Measurements from ENCODE around the gene PLCL1. TPM values are rescaled to one million over a fixed set of nuclear protein-coding genes. Genes with fewer than 3 reads are reported as not detected.

The PLCL1 gene
- total RNA-seq, 1 experiment from 2014 or later: 0.07 TPM

DNA sequence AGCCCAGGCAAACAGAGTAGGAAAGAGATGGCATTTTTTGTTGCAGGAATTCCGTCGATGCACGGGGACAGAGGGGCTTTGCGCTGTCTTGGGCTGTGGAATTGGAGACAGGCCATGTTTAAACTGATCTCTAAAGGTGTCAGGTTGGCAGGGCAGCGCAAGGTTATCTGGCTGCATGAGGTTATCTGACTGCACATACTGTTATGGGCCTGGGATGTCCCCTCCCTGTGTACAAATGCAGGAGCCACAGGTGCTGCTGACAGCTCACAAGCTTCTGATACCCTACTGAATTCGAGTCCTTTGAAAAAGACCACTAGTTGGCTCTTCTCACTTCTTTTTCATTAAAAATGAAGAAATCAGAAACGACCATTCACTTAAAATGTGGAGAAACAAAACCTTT is 255.4 kb downstream of the PLCL1 start:
- Histone ChIP-seq H3K27ac (ENCODE audit: low read depth, low read length) (no peak overlapping the region), H3K4me3 (replicated peaks in 1 of 2; ENCODE audit: low read depth in 1 of 2, low read length in 2 of 2) (no peak overlapping the region), H3K4me2 (ENCODE audit: low read length) (no peak overlapping the region), H2AFZ (ENCODE audit: low read depth, low read length, poor library complexity, severe bottlenecking) (no peak overlapping the region), H4K20me1 (ENCODE audit: insufficient read depth) (no peaks in the 10 kb centered on the region; the same call in 1 of the 2 replicates), H3K9me3 (ENCODE audit: control insufficient read depth in 1 of 2, insufficient read depth in 1 of 2, low read depth in 1 of 2, low read length in 2 of 2) (no peaks in the 10 kb centered on the region), H3K36me3 (ENCODE audit: control insufficient read depth in 1 of 2, insufficient read depth in 2 of 2, low read length in 2 of 2) (no peaks in the 10 kb centered on the region), H3K9ac (ENCODE audit: low read length) (no peak overlapping the region), H3K4me1 (ENCODE audit: control insufficient read depth in 1 of 2, insufficient read depth in 2 of 2, low read length in 2 of 2) (no peaks in the 10 kb centered on the region), H3K9me2 (ENCODE audit: insufficient read depth) (no peaks in the 10 kb centered on the region), H3K27me3 (ENCODE audit: insufficient read depth, low read length) (peaks cover 37% of the 10 kb centered on the region; the same call in 1 of the 2 replicates), H3K79me2 (ENCODE audit: insufficient read depth, low read length) (no peaks in the 10 kb centered on the region)
- ATAC-seq (no peak), DNase-seq (ENCODE audit: low read depth, low spot score) (no peak)
- RAD21 ChIA-PET (ENCODE audit: low non-redundant PET in 1 of 2, low total read pairs in 2 of 2, uncharacterized antibody in 2 of 2, unreplicated experiment in 2 of 2): no interaction called here
- intact Hi-C loops (cut with micrococcal nuclease): no loop called here
- CTCF ChIA-PET: no interaction called here
- POLR2A ChIA-PET: no interaction called here
- no TSS peak for BruUV-seq (replicated peaks)
- TF ChIP-seq CBX3 (IDR thresholded peaks at IDR 0.05; ENCODE audit: low read depth) (no peak), SP1 (IDR thresholded peaks at IDR 0.05; ENCODE audit: low read depth) (no peak), EZH2 (IDR thresholded peaks at IDR 0.05) (no peak), ZFX (IDR thresholded peaks at IDR 0.05) (no peak), TCF7L2 (IDR thresholded peaks at IDR 0.05; ENCODE audit: borderline replicate concordance, extremely low read depth, insufficient read depth, insufficient read length) (no peak), SIN3A (IDR thresholded peaks at IDR 0.05; ENCODE audit: low read depth) (no peak), JUND (IDR thresholded peaks at IDR 0.05) (no peak), POLR2A (IDR thresholded peaks at IDR 0.05; ENCODE audit: borderline replicate concordance, extremely low read depth, insufficient read depth, insufficient read length) (no peak), EGR1 (IDR thresholded peaks at IDR 0.05; ENCODE audit: low read depth) (no peak), ZNF274 (IDR thresholded peaks at IDR 0.05; ENCODE audit: low read depth, low read length) (no peak), YY1 (IDR thresholded peaks at IDR 0.05; ENCODE audit: extremely low read depth, insufficient replicate concordance, low read depth, low read length) (no peak), ELF1 (IDR thresholded peaks at IDR 0.05; ENCODE audit: borderline replicate concordance, low read depth) (no peak)
- TF ChIP-seq, protein P1, sequence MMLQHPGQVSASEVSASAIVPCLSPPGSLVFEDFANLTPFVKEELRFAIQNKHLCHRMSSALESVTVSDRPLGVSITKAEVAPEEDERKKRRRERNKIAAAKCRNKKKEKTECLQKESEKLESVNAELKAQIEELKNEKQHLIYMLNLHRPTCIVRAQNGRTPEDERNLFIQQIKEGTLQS (IDR thresholded peaks at IDR 0.05): no peak

DNA sequence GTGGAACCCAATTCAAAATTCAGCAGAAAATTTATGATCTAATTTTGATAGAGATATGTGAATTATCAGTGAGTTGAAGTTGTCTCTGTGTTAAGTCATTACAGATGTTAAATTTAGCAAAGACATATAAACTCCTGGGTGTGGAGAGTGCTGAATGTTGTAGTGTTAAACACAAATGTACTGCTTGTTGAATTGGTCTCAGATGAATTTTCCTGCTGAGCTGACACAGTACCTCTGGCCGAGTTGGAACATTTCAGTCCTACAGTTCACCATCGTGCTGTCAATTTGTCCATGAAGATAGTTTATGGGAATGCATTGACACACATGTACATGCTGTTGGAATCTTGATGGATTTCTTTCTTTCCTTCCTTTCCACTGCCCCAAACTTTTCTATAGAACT is 255.9 kb downstream of the PLCL1 start:
- intact Hi-C loops (cut with micrococcal nuclease): no loop called here
- H3K4me2 ChIP-seq (ENCODE audit: low read length): no peak overlapping the region
- no peak for ATAC-seq
- BruUV-seq (replicated peaks): no TSS peak
- H3K79me2 ChIP-seq (ENCODE audit: insufficient read depth, low read length): no peaks in the 10 kb centered on the region
- H3K4me1 ChIP-seq (ENCODE audit: control insufficient read depth in 1 of 2, insufficient read depth in 2 of 2, low read length in 2 of 2): no peaks in the 10 kb centered on the region
- H4K20me1 ChIP-seq (ENCODE audit: insufficient read depth): no peaks in the 10 kb centered on the region; the same call in 1 of the 2 replicates
- no peak overlapping the region for H3K27ac ChIP-seq (ENCODE audit: low read depth, low read length)
- no peak for DNase-seq (ENCODE audit: low read depth, low spot score)
- ChIA-PET CTCF (no interaction called here), POLR2A (no interaction called here), RAD21 (ENCODE audit: low non-redundant PET in 1 of 2, low total read pairs in 2 of 2, uncharacterized antibody in 2 of 2, unreplicated experiment in 2 of 2) (no interaction called here)
- no peak overlapping the region for H3K4me3 ChIP-seq (replicated peaks in 1 of 2; ENCODE audit: low read depth in 1 of 2, low read length in 2 of 2)
- H3K36me3 ChIP-seq (ENCODE audit: control insufficient read depth in 1 of 2, insufficient read depth in 2 of 2, low read length in 2 of 2): no peaks in the 10 kb centered on the region
- H3K9ac ChIP-seq (ENCODE audit: low read length): no peak overlapping the region
- H3K27me3 ChIP-seq (ENCODE audit: insufficient read depth, low read length): peaks cover 37% of the 10 kb centered on the region; the same call in 1 of the 2 replicates
- H3K9me3 ChIP-seq (ENCODE audit: control insufficient read depth in 1 of 2, insufficient read depth in 1 of 2, low read depth in 1 of 2, low read length in 2 of 2): no peaks in the 10 kb centered on the region
- no peaks in the 10 kb centered on the region for H3K9me2 ChIP-seq (ENCODE audit: insufficient read depth)
- H2AFZ ChIP-seq (ENCODE audit: low read depth, low read length, poor library complexity, severe bottlenecking): no peak overlapping the region
- TF ChIP-seq, protein P2, sequence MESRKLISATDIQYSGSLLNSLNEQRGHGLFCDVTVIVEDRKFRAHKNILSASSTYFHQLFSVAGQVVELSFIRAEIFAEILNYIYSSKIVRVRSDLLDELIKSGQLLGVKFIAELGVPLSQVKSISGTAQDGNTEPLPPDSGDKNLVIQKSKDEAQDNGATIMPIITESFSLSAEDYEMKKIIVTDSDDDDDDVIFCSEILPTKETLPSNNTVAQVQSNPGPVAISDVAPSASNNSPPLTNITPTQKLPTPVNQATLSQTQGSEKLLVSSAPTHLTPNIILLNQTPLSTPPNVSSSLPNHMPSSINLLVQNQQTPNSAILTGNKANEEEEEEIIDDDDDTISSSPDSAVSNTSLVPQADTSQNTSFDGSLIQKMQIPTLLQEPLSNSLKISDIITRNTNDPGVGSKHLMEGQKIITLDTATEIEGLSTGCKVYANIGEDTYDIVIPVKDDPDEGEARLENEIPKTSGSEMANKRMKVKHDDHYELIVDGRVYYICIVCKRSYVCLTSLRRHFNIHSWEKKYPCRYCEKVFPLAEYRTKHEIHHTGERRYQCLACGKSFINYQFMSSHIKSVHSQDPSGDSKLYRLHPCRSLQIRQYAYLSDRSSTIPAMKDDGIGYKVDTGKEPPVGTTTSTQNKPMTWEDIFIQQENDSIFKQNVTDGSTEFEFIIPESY (IDR thresholded peaks at IDR 0.05; ENCODE audit: extremely low read depth, insufficient replicate concordance, low read length): no peak
- TF ChIP-seq, protein P3, sequence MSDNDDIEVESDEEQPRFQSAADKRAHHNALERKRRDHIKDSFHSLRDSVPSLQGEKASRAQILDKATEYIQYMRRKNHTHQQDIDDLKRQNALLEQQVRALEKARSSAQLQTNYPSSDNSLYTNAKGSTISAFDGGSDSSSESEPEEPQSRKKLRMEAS (IDR thresholded peaks at IDR 0.05): no peak
- TF ChIP-seq EZH2phosphoT487 (IDR thresholded peaks at IDR 0.05; ENCODE audit: borderline replicate concordance) (no peak), TCF7L2 (IDR thresholded peaks at IDR 0.05; ENCODE audit: borderline replicate concordance, extremely low read depth, insufficient read depth, insufficient read length) (no peak), SRF (IDR thresholded peaks at IDR 0.05; ENCODE audit: low read depth) (no peak), POLR2AphosphoS5 (IDR thresholded peaks at IDR 0.05; ENCODE audit: low read depth, low read length) (no peak), JUND (IDR thresholded peaks at IDR 0.05) (no peak), ELF1 (IDR thresholded peaks at IDR 0.05; ENCODE audit: borderline replicate concordance, low read depth) (no peak)
- TF ChIP-seq, protein P4, sequence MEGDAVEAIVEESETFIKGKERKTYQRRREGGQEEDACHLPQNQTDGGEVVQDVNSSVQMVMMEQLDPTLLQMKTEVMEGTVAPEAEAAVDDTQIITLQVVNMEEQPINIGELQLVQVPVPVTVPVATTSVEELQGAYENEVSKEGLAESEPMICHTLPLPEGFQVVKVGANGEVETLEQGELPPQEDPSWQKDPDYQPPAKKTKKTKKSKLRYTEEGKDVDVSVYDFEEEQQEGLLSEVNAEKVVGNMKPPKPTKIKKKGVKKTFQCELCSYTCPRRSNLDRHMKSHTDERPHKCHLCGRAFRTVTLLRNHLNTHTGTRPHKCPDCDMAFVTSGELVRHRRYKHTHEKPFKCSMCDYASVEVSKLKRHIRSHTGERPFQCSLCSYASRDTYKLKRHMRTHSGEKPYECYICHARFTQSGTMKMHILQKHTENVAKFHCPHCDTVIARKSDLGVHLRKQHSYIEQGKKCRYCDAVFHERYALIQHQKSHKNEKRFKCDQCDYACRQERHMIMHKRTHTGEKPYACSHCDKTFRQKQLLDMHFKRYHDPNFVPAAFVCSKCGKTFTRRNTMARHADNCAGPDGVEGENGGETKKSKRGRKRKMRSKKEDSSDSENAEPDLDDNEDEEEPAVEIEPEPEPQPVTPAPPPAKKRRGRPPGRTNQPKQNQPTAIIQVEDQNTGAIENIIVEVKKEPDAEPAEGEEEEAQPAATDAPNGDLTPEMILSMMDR (IDR thresholded peaks at IDR 0.05 in 2 of 3, conservative IDR thresholded peaks at IDR 0.05 in 1 of 3; ENCODE audit: borderline replicate concordance in 1 of 3, insufficient read depth in 1 of 3, low read depth in 2 of 3, low read length in 2 of 3): no peak

All from HCT116 (cell line).